ENCODE data around the gene HIGD2A. TPM values are rescaled to one million over a fixed set of nuclear protein-coding genes. Genes with fewer than 3 reads are reported as not detected.
"Not testable (repeated sequence)": the region's sequence is repeated elsewhere in the genome, so short reads cannot be mapped to it uniquely, and the experiment has no call there.

HIGD2A gene
- total RNA-seq, 1 experiment from 2014 or later, result 133 TPM

- Histone ChIP-seq H3K9me2 (ENCODE audit: insufficient read depth) (no peaks in the 10 kb centered on the region), H4K20me1 (ENCODE audit: insufficient read depth) (peaks cover 21% of the 10 kb centered on the region), H3K9me3 (ENCODE audit: insufficient read depth, low read depth) (no peaks in the 10 kb centered on the region), H3K27me3 (ENCODE audit: insufficient read depth, low read depth) (no peaks in the 10 kb centered on the region), H3K27ac (no peak overlapping the region), H3K4me3 (no peak overlapping the region), H3K79me2 (ENCODE audit: low read depth) (peaks cover 22% of the 10 kb centered on the region), H3F3A (ENCODE audit: insufficient read depth, low read depth) (peaks cover 16% of the 10 kb centered on the region; the same call in 1 of the 2 replicates), H2AFZ (no peak overlapping the region), H3K4me2 (no peak overlapping the region), H3K36me3 (ENCODE audit: low read depth) (peaks cover 13% of the 10 kb centered on the region; the same call in 1 of the 2 replicates), H3K4me1 (replicated peaks; ENCODE audit: insufficient read depth) (peaks cover 17% of the 10 kb centered on the region)
- ChIA-PET POLR2A (ENCODE audit: unreplicated experiment) (interaction anchor here (0.6 kb wide), 2 partner anchors 560 to 1596 kb away, joined by 3 read pairs; no protein-coding TSS in a partner anchor), CTCF (interaction anchor here (0.6 kb wide), 1 partner anchor 64 kb away, joined by 3 read pairs; no protein-coding TSS in a partner anchor)
- TF ChIP-seq EZH2 (IDR thresholded peaks at IDR 0.05; ENCODE audit: low read depth), result no peak
- intact Hi-C loops (cut with micrococcal nuclease; ENCODE audit: unreplicated experiment), result no loop called here
- BruUV-seq (replicated peaks), result no TSS peak
- DNase-seq, result peak in 1 of 2 experiments; percentile 25
Observed at GRCh38 chr5:176405656-176406435, 17.3 kb downstream of the HIGD2A start.

GRCh38 chr5:176406436-176407052 is 18.0 kb downstream of the HIGD2A start:
- no peak overlapping the region for H3K4me3 ChIP-seq
- H4K20me1 ChIP-seq (ENCODE audit: insufficient read depth), result peaks cover 27% of the 10 kb centered on the region
- ChIA-PET CTCF (no interaction called here), POLR2A (ENCODE audit: unreplicated experiment) (interaction anchor here (0.6 kb wide), 2 partner anchors 559 to 1596 kb away, joined by 3 read pairs; no protein-coding TSS in a partner anchor)
- peaks cover 18% of the 10 kb centered on the region; the same call in 1 of the 2 replicates for H3F3A ChIP-seq (ENCODE audit: insufficient read depth, low read depth)
- no peak overlapping the region for H3K27ac ChIP-seq
- BruUV-seq (replicated peaks), result no TSS peak
- H3K4me1 ChIP-seq (replicated peaks; ENCODE audit: insufficient read depth), result peaks cover 24% of the 10 kb centered on the region
- H3K79me2 ChIP-seq (ENCODE audit: low read depth), result peaks cover 22% of the 10 kb centered on the region
- H3K36me3 ChIP-seq (ENCODE audit: low read depth), result peaks cover 13% of the 10 kb centered on the region; the same call in 1 of the 2 replicates
- peak in 1 of 2 experiments; percentile 13 for DNase-seq
- H3K27me3 ChIP-seq (ENCODE audit: insufficient read depth, low read depth), result no peaks in the 10 kb centered on the region
- no peaks in the 10 kb centered on the region for H3K9me2 ChIP-seq (ENCODE audit: insufficient read depth)
- H3K4me2 ChIP-seq, result no peak overlapping the region
- no peak overlapping the region for H2AFZ ChIP-seq
- intact Hi-C loops (cut with micrococcal nuclease; ENCODE audit: unreplicated experiment), result no loop called here
- H3K9me3 ChIP-seq (ENCODE audit: insufficient read depth, low read depth), result no peaks in the 10 kb centered on the region
- no peak for TF ChIP-seq CTCF (conservative IDR thresholded peaks at IDR 0.05)
- TF ChIP-seq EZH2 (IDR thresholded peaks at IDR 0.05; ENCODE audit: low read depth), result no peak

GRCh38 chr5:176407456-176408251 is 19.1 kb downstream of the HIGD2A start:
- Histone ChIP-seq H4K20me1 (ENCODE audit: insufficient read depth) (peaks cover 27% of the 10 kb centered on the region), H3K27me3 (ENCODE audit: insufficient read depth, low read depth) (no peaks in the 10 kb centered on the region), H3K79me2 (ENCODE audit: low read depth) (peaks cover 28% of the 10 kb centered on the region), H3K4me3 (no peak overlapping the region), H3K4me2 (no peak overlapping the region), H3F3A (ENCODE audit: insufficient read depth, low read depth) (peaks cover 26% of the 10 kb centered on the region; the same call in 1 of the 2 replicates), H3K36me3 (ENCODE audit: low read depth) (peaks cover 13% of the 10 kb centered on the region; the same call in 1 of the 2 replicates), H3K9me3 (ENCODE audit: insufficient read depth, low read depth) (no peaks in the 10 kb centered on the region), H3K4me1 (replicated peaks; ENCODE audit: insufficient read depth) (peaks cover 34% of the 10 kb centered on the region), H2AFZ (no peak overlapping the region), H3K9me2 (ENCODE audit: insufficient read depth) (no peaks in the 10 kb centered on the region), H3K27ac (no peak overlapping the region)
- POLR2A ChIA-PET (ENCODE audit: unreplicated experiment), result no interaction called here
- BruUV-seq (replicated peaks), result no TSS peak
- intact Hi-C loops (cut with micrococcal nuclease; ENCODE audit: unreplicated experiment), result no loop called here
- TF ChIP-seq EZH2 (IDR thresholded peaks at IDR 0.05; ENCODE audit: low read depth) (no peak), CTCF (conservative IDR thresholded peaks at IDR 0.05) (no peak)
- CTCF ChIA-PET, result interaction anchor here (0.5 to 0.7 kb wide), 2 partner anchors 39 to 856 kb away, joined by 5 to 18 read pairs; no protein-coding TSS in a partner anchor
- no peak for DNase-seq

- H3K27ac ChIP-seq; H2AFZ ChIP-seq; H3K9me2 ChIP-seq (ENCODE audit: insufficient read depth); DNase-seq; H3K27me3 ChIP-seq (ENCODE audit: insufficient read depth, low read depth); H3K4me2 ChIP-seq; intact Hi-C loops (cut with micrococcal nuclease; ENCODE audit: unreplicated experiment); H3K4me3 ChIP-seq; BruUV-seq (replicated peaks); POLR2A ChIA-PET (ENCODE audit: unreplicated experiment); H3K9me3 ChIP-seq (ENCODE audit: insufficient read depth, low read depth): not testable (repeated sequence)
- CTCF ChIA-PET, result interaction anchor here (0.7 kb wide), 1 partner anchor 39 kb away, joined by 5 read pairs; no protein-coding TSS in a partner anchor
- H4K20me1 ChIP-seq (ENCODE audit: insufficient read depth), result peaks cover 31% of the 10 kb centered on the region
- H3K4me1 ChIP-seq (replicated peaks; ENCODE audit: insufficient read depth), result peaks cover 40% of the 10 kb centered on the region
- H3K79me2 ChIP-seq (ENCODE audit: low read depth), result peaks cover 31% of the 10 kb centered on the region
- H3F3A ChIP-seq (ENCODE audit: insufficient read depth, low read depth), result peaks cover 31% of the 10 kb centered on the region; the same call in 1 of the 2 replicates
- H3K36me3 ChIP-seq (ENCODE audit: low read depth), result peaks cover 13% of the 10 kb centered on the region; the same call in 1 of the 2 replicates
Observed at GRCh38 chr5:176408252-176408573, 19.7 kb downstream of the HIGD2A start.
